Measurements from ENCODE around the gene GPR183.

GPR183 gene

GRCh38 chr13:99294958-99295357 lies 12.2 kb downstream of the GPR183 start:
- DNase-seq (ENCODE audit: low read depth in 3 of 3) = no peak

- DNase-seq (ENCODE audit: low read depth in 3 of 3) = no peak
These were observed 13.0 kb downstream of the GPR183 start for GRCh38 chr13:99294198-99294597.

- DNase-seq (ENCODE audit: low read depth in 3 of 3) = no peak
These were observed 14.0 kb downstream of the GPR183 start for GRCh38 chr13:99293178-99293577.

- DNase-seq (ENCODE audit: low read depth in 3 of 3) = no peak
These were observed 16.3 kb downstream of the GPR183 start for GRCh38 chr13:99290894-99291293.

GRCh38 chr13:99289674-99290337 lies 17.4 kb downstream of the GPR183 start:
- peak in 1 of 3 experiments; percentile 32 for DNase-seq (ENCODE audit: low read depth in 3 of 3)

- DNase-seq (ENCODE audit: low read depth in 3 of 3) = no peak
These were observed 17.9 kb downstream of the GPR183 start for GRCh38 chr13:99289271-99289670.

DNA sequence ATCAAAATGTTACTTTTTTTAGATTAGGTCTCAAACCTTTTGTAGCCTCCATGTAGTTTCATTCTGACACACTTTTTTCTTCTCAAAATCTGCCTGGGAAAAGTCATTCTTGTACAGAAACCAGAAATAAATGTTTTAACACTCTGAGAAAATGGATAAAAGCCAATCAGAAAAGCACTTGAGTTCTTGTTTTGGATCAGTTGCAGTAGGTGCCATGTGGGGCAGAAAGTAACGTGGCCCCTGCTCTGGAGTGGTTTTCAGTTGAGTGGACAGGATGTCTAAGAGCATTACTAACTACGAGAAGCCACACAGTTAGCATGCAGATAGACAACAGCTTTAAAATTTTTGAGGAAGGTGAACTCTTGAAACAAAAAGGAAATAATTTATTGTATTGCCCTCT lies 19.1 kb downstream of the GPR183 start:
- DNase-seq (ENCODE audit: low read depth in 3 of 3) = peak in 1 of 3 experiments; percentile 59

GRCh38 chr13:99287551-99287950 lies 19.6 kb downstream of the GPR183 start:
- no peak for DNase-seq (ENCODE audit: low read depth in 3 of 3)

DNA sequence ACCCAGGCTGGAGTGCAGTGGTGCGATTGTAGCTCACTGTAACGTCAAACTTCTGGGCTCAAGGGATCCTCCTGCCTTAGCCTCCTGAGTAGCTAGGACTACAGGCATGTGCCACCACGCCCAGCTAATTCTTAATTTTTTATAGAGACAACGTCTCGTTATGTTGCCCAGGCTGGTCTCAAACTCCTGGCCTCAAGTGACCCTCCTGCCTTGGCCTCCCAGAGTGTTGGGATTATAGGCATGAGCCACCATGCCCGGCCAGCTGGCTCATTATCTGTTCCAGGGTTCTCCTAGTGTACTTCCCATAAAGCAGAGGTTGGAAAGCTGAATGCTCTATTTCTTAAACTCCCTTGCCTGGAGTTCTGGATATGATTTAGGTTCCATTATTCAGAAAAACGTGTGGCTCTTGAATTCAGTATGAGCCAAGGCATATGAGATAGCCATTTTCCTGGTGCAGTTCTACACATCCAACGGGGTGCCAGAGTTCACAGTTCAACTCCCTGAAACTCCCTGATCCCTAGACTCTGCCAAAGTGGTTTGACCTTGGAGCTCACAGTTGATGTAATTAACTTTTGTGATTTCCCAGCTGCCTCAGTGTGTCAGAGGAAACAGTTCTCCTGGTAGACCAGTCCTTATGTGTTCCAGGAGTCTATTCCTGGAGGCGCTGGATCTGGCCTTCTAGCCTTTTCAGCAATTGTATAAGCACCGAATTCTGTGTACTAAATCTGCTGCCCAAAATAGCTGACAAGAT lies 21.6 kb downstream of the GPR183 start:
- no peak for DNase-seq (ENCODE audit: low read depth in 3 of 3)

DNA sequence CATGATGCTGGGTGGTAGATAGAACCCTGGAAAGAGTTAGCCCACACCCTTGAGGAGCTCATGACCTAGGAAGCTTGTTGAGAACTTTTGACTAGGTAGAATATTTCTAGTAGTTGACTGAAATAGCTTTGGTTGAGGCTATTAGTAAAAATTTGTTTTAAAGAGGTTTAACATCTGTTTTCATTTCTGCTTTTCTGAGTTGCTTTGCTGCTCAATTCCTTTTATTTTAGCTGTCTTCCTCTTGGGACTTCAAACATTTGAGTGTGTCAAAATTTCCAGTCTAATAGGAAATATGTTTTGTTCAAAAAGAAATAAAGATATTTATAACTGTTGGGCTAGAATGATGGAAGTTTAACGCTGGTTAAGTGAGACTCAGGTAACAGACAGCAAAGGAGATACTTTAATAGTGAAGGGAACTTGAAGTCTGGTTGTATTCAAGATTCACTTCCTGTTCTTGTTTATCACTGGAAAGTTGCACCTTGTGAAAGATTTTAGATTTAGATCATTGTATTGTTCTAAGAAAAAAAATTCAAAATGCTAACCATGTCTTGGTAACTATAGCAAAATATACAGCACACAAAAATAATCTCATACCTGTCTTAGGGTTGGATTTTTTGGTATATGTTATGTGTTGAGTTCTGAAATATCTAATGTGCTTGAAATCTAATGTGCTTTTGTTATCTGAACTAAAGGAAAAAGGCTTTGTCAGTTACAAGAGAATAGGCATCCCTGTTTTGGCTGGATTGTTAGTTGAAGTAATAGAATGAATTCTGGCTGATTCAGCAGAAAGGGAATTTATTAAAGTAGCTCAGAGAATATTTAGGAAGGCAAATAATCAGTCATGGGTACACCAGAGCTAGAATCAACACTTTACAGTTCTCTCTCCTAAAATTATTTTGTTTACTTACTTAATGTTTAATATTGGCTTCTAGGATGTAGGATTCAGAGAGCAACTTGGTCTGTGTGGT lies 24.7 kb downstream of the GPR183 start:
- no peak for DNase-seq (ENCODE audit: low read depth in 3 of 3)

- DNase-seq (ENCODE audit: low read depth in 3 of 3) = peak in 1 of 3 experiments; percentile 38
These were observed 25.4 kb downstream of the GPR183 start for GRCh38 chr13:99281811-99282263.

GRCh38 chr13:99280166-99280565 lies 27.0 kb downstream of the GPR183 start:
- no peak for DNase-seq (ENCODE audit: low read depth in 3 of 3)

GRCh38 chr13:99279637-99280036 lies 27.6 kb downstream of the GPR183 start:
- DNase-seq (ENCODE audit: low read depth in 3 of 3) = no peak

GRCh38 chr13:99278843-99279242 lies 28.4 kb downstream of the GPR183 start:
- DNase-seq (ENCODE audit: low read depth in 3 of 3) = no peak

- DNase-seq (ENCODE audit: low read depth in 3 of 3) = no peak
These were observed 29.0 kb downstream of the GPR183 start for GRCh38 chr13:99278200-99278599.

DNA sequence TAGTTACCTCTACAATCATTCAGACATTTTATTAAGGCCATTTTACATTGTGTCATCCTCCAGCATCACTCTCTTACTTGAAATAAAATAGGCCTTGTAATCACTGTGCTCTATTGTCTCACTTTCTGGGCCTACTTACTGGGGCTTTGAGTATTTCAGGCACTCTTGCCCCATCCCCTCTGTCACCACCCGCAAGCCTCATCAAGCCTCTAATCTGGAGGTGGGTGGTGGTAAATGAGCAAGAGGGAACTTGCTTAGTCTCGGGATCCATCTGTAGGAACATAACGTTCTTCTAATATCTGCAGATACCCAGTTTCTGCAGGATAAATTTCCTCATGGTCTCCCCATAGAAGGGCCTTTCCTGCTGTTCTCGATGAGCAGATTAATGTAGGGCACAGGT lies 29.6 kb downstream of the GPR183 start:
- DNase-seq (ENCODE audit: low read depth in 3 of 3) = no peak

DNA sequence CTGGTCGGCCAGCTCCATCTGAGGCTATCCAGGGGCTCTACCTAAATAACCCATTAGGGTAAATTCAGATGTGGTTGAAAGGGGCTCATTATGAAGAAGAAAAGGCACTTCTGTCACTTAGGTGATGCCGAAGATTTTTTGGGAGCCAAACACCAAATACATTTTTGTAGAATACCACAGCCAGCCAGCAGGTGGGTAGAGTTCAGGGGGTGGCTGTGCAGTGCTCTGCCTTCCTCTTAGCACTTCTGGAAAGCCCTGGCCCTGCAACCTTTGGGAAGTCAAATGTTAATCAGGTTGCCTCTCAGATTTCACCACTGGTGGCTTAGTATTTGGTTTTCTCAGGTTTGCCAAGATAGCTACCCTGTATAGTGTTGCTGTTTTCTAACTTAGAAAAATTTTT lies 30.5 kb downstream of the GPR183 start:
- DNase-seq (ENCODE audit: low read depth in 3 of 3) = no peak

DNA sequence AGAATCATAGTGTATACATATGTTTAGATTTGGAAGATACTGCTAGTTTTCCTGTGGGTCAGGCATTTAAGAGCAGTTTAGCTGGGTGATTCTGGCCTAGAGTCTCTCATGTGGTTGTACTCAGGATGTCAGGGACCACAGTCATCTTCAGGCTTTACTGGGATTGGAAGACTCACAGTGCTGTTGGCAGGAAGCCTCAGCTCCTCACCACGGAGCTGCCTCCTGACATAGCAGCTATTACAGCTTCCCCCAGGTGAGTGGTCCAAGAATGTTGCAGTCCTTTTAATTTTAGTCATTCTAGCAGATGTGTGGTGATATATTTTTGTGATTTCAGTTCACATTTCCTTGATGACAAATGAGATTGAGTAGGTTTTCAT lies 32.1 kb downstream of the GPR183 start:
- peak in 1 of 3 experiments; percentile 23 for DNase-seq (ENCODE audit: low read depth in 3 of 3)

DNA sequence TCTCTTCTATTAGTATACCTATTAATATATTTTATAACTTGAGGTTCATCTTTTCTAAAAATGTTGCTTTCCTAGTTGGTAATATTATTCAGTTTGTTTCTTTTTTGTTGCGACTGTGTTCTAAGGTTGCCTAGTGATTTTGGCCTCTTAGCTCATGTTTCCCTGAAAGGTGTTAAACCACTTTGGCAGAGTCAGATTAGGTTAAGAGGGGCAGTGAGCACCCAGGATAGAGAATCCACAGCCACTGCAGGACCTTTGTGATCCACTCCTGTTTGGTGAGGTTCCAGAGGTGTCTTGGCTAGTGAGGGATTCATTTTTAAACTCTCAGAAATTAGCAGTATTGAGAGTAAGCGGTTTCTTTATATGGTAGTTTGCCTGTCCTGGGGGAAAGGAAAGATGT lies 34.1 kb downstream of the GPR183 start:
- DNase-seq (ENCODE audit: low read depth in 3 of 3) = no peak

DNA sequence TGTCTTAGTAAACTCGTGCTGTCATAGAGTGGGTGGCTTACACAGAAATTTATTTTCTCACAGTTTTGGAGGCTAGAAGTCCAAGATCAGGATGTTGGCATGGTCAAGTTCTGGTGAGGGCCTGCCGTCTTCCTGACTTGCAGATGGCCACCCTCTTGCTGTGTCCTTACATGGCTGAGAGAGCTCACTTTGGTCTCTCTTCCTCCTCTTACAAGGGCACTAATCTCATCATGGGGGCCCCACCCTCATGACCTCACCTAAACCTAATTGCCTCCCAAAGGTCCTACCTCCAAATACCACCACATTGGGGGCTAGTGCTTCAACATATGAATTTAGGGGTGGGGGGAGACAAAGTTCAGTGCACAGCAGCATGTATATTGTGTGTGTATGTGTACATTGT lies 34.7 kb downstream of the GPR183 start:
- DNase-seq (ENCODE audit: low read depth in 3 of 3) = no peak

- DNase-seq (ENCODE audit: low read depth in 3 of 3) = no peak
These were observed 36.0 kb downstream of the GPR183 start for GRCh38 chr13:99271249-99271648.

DNA sequence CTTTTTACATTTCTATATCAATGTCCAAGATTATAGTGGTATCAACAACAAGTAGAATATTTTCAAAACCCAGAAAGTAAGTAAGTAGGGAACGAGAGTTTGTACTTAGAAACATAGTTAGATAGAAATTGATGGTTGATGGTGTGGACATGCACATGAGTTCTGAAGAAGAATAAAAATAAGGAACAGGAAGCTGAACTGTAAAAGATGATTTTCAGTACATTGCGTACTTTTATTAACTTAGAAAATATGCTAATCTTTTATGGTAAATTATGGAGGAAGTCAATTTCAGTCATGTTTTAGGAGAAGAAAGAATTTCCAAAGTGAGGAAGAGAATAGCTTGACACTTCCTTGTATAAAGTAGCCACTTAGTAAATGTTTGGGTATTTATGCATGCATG lies 36.7 kb downstream of the GPR183 start:
- DNase-seq (ENCODE audit: low read depth in 3 of 3) = no peak

All from stimulated activated CD4-positive, alpha-beta T cell treated with anti-CD3 and anti-CD28 coated beads, TNF-alpha, amount 100 ng/mL, for 24 hours (primary cell).